NB4 (cell line): ENCODE data around the gene MRPL12.

ENCODE experiments used
- DNase-seq: peaks from one replicate; pipeline ENCODE4 v3.0.0; 2010; ENCODE audit warnings: low read depth
- H3K4me3 ChIP-seq: one replicate; pipeline ENCODE4 v1.5.1; 2011; ENCODE audit warnings: mild to moderate bottlenecking, low read depth, low read length, moderate library complexity
- CTCF ChIP-seq: IDR thresholded peaks from one replicate; pipeline ENCODE4 v1.5.1; 2012; ENCODE audit warnings: low read depth, low read length
- MAX ChIP-seq: IDR thresholded peaks from 2 replicates; pipeline ENCODE4 v1.6.1; 2011; ENCODE audit warnings: low read depth, low read length
- MYC ChIP-seq: IDR thresholded peaks from 2 replicates; pipeline ENCODE4 v1.6.1; 2011; ENCODE audit warnings: low read depth, low read length
- POLR2A ChIP-seq: IDR thresholded peaks from 2 replicates; pipeline ENCODE4 v1.6.1; 2011; ENCODE audit warnings: mild to moderate bottlenecking; ENCODE audit not compliant: insufficient read length; ENCODE audit errors: extremely low read depth

Gene MRPL12

GRCh38 chr17:81702934-81703746 is at the start of gene MRPL12:
TSS of gene MRPL12 (plus strand) at chr17:81703367. CDS start at chr17:81703502, 135 bp downstream.
- peak within 1 kb of the TSS; percentile 95 for H3K4me3 ChIP-seq
- TF ChIP-seq POLR2A, result peak; percentile 95
- no peak for TF ChIP-seq CTCF
- TF ChIP-seq MAX, result peak; percentile 88
- peak; percentile 97 for TF ChIP-seq MYC
- peak; percentile 96 for DNase-seq

GRCh38 chr17:81655378-81656117 is 47.6 kb upstream of the MRPL12 start:
- no peak overlapping the region for H3K4me3 ChIP-seq
- TF ChIP-seq MAX (no peak), POLR2A (no peak), MYC (no peak), CTCF (no peak)
- DNase-seq, result no peak

GRCh38 chr17:81656118-81656743 is 46.9 kb upstream of the MRPL12 start, which contains the start of gene PDE6G:
TSS of gene PDE6G (minus strand) at chr17:81656542. CDS start at chr17:81653305, 3,237 bp downstream.
- H3K4me3 ChIP-seq, result no peak within 1 kb of the TSS
- TF ChIP-seq CTCF (no peak), MAX (no peak), POLR2A (no peak)
- peak; percentile 71 for DNase-seq

- H3K4me3 ChIP-seq, result no peak overlapping the region
- no peak for TF ChIP-seq POLR2A
- TF ChIP-seq MAX, result no peak
- TF ChIP-seq MYC, result no peak
- no peak for TF ChIP-seq CTCF
- DNase-seq, result peak; percentile 65
Measured at GRCh38 chr17:81656835-81657234, 46.3 kb upstream of the MRPL12 start.

GRCh38 chr17:81659038-81659437 is 44.1 kb upstream of the MRPL12 start:
- DNase-seq, result no peak
- no peak for TF ChIP-seq MAX
- TF ChIP-seq POLR2A, result no peak
- no peak for TF ChIP-seq CTCF
- no peak for TF ChIP-seq MYC
- no peak overlapping the region for H3K4me3 ChIP-seq
